ENCODE data around the gene MRAP2. TPM values are rescaled to one million over a fixed set of nuclear protein-coding genes. Genes with fewer than 3 reads are reported as not detected.

The MRAP2 gene
- total RNA-seq, 4 donors from 2014 or later = 0.19 to 0.47 TPM; not detected in 2

DNA sequence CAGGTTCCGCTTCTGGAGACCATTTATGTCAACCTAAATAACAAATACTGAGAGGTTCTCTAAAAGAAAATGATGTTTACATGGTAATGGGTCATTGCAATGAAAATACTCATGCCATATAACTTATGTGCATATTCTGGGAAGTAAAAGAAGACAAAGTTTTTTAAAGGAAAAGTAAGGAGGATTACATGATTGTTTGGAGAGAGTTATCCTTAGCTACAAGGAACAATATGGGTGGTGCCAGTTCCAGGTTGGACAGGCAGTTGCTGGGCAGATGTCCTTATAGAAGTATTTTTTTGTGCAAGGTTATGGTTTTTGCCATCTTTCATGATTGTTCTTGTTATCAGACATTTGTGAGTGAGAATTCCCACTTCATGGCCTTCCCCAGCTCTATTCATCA is 52.5 kb downstream of the MRAP2 start:
- DNase-seq (ENCODE audit: low spot score) (no peak), ATAC-seq (ENCODE audit: low FRiP score) (no peak)
- TF ChIP-seq, protein P1, sequence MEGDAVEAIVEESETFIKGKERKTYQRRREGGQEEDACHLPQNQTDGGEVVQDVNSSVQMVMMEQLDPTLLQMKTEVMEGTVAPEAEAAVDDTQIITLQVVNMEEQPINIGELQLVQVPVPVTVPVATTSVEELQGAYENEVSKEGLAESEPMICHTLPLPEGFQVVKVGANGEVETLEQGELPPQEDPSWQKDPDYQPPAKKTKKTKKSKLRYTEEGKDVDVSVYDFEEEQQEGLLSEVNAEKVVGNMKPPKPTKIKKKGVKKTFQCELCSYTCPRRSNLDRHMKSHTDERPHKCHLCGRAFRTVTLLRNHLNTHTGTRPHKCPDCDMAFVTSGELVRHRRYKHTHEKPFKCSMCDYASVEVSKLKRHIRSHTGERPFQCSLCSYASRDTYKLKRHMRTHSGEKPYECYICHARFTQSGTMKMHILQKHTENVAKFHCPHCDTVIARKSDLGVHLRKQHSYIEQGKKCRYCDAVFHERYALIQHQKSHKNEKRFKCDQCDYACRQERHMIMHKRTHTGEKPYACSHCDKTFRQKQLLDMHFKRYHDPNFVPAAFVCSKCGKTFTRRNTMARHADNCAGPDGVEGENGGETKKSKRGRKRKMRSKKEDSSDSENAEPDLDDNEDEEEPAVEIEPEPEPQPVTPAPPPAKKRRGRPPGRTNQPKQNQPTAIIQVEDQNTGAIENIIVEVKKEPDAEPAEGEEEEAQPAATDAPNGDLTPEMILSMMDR (IDR thresholded peaks at IDR 0.05) = no peak

DNA sequence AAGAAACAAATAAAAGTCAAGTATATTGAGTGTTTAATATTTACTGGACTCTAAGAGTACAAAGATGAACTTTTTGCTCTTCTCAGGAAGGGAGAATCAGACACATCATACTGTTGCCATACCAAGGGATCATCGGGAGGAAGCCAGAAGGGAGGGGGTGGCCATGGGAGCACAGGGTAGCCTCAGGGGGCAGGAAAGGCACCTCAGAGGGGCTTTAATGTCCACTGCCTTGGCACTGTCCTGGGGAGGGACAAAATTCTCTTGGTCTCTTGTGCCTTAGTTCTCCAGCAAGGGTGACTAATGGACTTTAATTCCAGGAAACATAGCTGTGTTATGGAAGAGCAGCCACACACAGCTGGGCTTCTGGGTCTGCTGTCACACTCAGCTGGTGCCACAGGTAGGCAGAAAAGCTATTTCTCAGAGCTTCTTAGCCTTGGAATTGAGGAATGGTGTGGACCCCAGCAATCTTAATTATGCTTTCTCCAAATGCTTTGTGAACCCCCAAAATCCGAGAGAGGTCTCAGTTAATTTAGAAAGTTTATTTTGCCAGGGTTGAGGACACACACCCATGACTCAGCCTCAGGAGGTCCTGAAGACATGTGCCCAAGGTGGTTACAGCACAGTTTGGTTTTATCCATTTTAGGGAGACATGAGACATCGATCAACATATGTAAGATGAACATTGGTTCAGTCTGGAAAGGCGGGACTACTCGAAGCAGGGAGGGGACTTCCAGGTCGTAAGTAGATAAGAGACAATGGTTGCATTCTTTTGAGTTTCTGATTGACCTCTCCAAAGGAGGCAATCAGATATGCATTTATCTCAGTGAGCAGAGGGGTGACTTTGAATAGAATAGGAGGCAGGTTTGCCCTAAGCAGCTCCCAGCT is 53.2 kb downstream of the MRAP2 start:
- ATAC-seq (ENCODE audit: low FRiP score) (no peak), DNase-seq (ENCODE audit: low spot score) (no peak)
- TF ChIP-seq, protein P1 (IDR thresholded peaks at IDR 0.05) = no peak

DNA sequence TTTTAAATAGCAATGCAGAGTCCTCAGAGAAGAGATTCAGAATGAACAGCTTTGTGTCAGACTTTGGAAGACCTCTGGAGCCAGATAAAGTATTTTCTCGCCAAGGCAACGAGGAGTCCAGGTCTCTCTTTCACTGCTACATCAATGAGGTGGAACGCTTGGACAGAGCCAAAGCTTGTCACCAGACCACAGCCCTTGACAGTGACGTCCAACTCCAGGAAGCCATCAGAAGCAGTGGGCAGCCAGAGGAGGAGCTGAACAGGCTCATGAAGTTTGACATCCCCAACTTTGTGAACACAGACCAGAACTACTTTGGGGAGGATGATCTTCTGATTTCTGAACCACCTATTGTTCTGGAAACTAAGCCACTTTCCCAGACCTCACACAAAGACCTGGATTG is 55.5 kb downstream of the MRAP2 start:
- ATAC-seq (ENCODE audit: low FRiP score) (no peak), DNase-seq (ENCODE audit: low spot score) (no peak)
- TF ChIP-seq, protein P1 (IDR thresholded peaks at IDR 0.05) = no peak

DNA sequence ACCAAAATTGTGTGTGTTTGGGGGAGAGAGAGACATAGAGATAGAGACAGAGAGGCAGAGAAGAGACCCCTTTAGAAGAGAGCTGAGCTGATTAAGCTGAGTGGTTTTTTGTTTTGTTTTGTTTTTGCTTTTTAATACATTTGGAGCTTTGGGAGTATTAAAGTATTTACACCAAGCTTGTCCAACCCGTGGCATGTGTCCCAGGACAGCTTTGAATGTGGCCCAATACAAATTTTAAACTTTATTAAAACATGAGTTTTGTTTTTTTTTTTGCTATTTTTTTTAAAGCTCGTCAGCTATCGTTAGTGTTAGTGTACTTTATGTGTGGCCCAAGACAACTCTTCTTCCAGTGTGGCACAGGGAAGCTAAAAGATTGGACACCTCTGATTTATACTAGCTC is 56.0 kb downstream of the MRAP2 start:
- ATAC-seq (ENCODE audit: low FRiP score) (no peak), DNase-seq (ENCODE audit: low spot score) (no peak)
- TF ChIP-seq, protein P1 (IDR thresholded peaks at IDR 0.05) = no peak

DNA sequence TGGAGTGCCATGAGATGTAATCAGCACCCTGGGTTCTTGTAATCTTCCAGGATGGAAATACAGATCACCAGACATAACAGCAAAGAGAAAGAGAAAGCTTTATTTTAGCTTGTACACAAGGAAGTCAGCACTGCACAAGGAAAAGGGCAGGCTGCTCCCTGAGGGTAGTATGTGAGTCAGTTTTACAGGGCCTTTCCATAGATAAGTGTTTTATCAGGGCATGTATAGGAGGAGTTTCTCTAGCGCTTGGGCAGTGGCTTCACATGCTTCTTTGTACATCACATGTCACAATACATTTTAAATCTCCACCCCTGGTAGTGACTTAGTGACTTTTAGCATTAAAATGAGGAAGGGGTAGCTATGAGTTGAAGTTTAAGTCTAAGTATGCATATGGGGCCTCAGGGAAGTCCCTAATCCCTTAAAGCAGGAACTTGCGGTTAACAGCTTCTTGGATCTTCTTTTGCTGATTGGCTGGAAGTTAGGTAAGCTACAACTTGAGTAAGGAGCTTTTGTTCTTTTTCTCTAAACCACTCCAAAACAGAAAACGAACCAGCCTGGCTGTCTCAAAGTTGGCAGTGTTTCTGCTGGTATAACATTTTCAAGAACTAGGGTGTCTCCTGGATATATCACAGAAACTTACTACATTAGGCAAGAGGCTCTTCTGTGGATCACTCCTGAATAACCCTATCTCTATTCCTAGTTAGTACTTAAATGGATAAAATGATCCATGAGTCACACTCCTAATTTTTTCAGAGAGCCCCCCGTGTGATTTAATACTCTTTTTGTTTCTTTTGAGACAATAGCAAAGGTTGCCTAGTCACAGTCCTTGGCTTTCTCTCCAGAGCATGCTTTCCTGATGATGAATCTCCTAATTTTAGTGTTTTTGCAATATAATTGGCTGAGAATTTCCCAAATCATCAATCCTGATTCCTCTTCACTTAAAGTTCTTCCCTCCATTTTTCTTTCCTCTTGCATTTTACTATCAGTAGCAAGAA is 60.2 kb downstream of the MRAP2 start:
- ATAC-seq (ENCODE audit: low FRiP score) (no peak), DNase-seq (ENCODE audit: low spot score) (no peak)
- TF ChIP-seq, protein P1 (IDR thresholded peaks at IDR 0.05) = no peak

DNA sequence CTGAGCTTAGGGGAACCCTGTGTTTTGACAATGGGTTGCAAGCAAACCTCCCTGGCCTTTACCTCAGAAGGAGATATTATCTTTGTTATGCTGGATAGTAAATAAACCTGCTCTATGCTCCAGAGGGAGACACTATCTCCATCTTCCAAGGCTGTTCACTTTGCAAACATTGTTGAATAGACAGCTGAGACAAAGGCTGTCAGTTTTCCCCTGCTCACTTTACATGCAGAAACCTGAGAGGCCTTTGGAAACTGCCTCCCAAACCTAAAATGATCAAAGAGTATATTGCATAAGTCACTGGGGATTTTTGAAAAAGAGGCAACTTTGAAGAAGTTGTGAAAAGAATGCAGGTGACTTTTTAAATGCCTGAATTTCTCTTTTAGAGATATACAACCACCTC is 61.6 kb downstream of the MRAP2 start:
- ATAC-seq (ENCODE audit: low FRiP score) (no peak), DNase-seq (ENCODE audit: low spot score) (no peak)
- TF ChIP-seq, protein P1 (IDR thresholded peaks at IDR 0.05) = no peak

Data from omental fat pad (tissue), 4 donors.